DOHH2 (cell line): ENCODE results near the gene IL17REL.

Experiments
- H3F3A ChIP-seq: fragments of 200-600 bp; sonication (generic), shearing (Covaris generic); 2 replicates; pipeline ENCODE4 v1.6.0; 2016; ENCODE audit warnings: antibody characterized with exemption, mild to moderate bottlenecking; ENCODE audit not compliant: control insufficient read depth, insufficient read depth
- H3K27ac ChIP-seq: fragments of 200-600 bp; sonication (generic); 2 replicates; pipeline ENCODE4 v1.5.1; 2014; ENCODE audit warnings: low read depth, mild to moderate bottlenecking, low read length, moderate library complexity
- H3K27me3 ChIP-seq: fragments of 200-600 bp; sonication (generic); 2 replicates; pipeline ENCODE4 v1.6.1; 2014; ENCODE audit warnings: mild to moderate bottlenecking, low read length, mixed read lengths; ENCODE audit not compliant: control insufficient read depth
- H3K36me3 ChIP-seq: fragments of 200-600 bp; sonication (generic); 2 replicates; pipeline ENCODE4 v1.6.1; 2014; ENCODE audit warnings: mild to moderate bottlenecking, low read length, moderate library complexity, mixed read lengths; ENCODE audit not compliant: control insufficient read depth
- H3K4me1 ChIP-seq: fragments of 200-600 bp; sonication (generic); 2 replicates; pipeline ENCODE4 v1.6.1; 2014; ENCODE audit warnings: mild to moderate bottlenecking, low read length, mixed read lengths; ENCODE audit not compliant: control insufficient read depth
- H3K4me2 ChIP-seq: fragments of 200-600 bp; sonication (generic); 2 replicates; pipeline ENCODE4 v1.6.0; 2014; ENCODE audit warnings: mild to moderate bottlenecking, low read length, moderate library complexity
- H3K4me3 ChIP-seq: fragments of 200-600 bp; sonication (generic); 2 replicates; pipeline ENCODE4 v1.5.1; 2014; ENCODE audit warnings: mild to moderate bottlenecking, low read length, mixed read lengths
- H3K79me2 ChIP-seq: fragments of 200-600 bp; sonication (generic); 2 replicates; pipeline ENCODE4 v1.6.1; 2014; ENCODE audit warnings: mild to moderate bottlenecking, low read length, mixed read lengths; ENCODE audit not compliant: control insufficient read depth
- H3K9me2 ChIP-seq: fragments of 200-600 bp; sonication (generic); replicated peaks from 2 replicates; pipeline ENCODE4 v1.6.1; 2014; ENCODE audit warnings: mild to moderate bottlenecking, low read length, mixed read lengths; ENCODE audit not compliant: control insufficient read depth
- H3K9me3 ChIP-seq: fragments of 200-600 bp; sonication (generic); 2 replicates; pipeline ENCODE4 v1.6.1; 2014; ENCODE audit warnings: antibody characterized with exemption, low read length, mixed read lengths; ENCODE audit not compliant: control insufficient read depth, insufficient read depth
- H4K20me1 ChIP-seq: fragments of 200-600 bp; sonication (generic); 2 replicates; pipeline ENCODE4 v1.6.0; 2014; ENCODE audit warnings: low read depth, mild to moderate bottlenecking, antibody characterized with exemption, low read length, moderate library complexity; ENCODE audit not compliant: control insufficient read depth, insufficient read depth
- CTCF ChIP-seq: fragments of 200-600 bp; sonication (generic); IDR thresholded peaks from one replicate; pipeline ENCODE4 v1.5.1; 2014; ENCODE audit warnings: antibody characterized with exemption, mild to moderate bottlenecking, low read depth, low read length; ENCODE audit not compliant: poor library complexity, severe bottlenecking
- EZH2phosphoT487 ChIP-seq: fragments of 200-600 bp; sonication (generic); IDR thresholded peaks from 2 replicates; pipeline ENCODE4 v1.6.1; 2017; ENCODE audit warnings: borderline replicate concordance, mild to moderate bottlenecking, antibody characterized with exemption, low read length, moderate library complexity, mixed read lengths

IL17REL gene

GRCh38 chr22:49971232-49972162 lies 41.1 kb downstream of the IL17REL start:
- Histone ChIP-seq H3K27me3 (no peaks in the 10 kb centered on the region; the same call in 1 of the 2 replicates), H3K4me1 (peaks cover 58% of the 10 kb centered on the region)

GRCh38 chr22:49970528-49971231 lies 41.9 kb downstream of the IL17REL start:
- Histone ChIP-seq H3F3A (peaks cover 16% of the 10 kb centered on the region), H3K4me2 (peak overlapping the region; percentile 83), H3K79me2 (no peaks in the 10 kb centered on the region), H3K36me3 (no peaks in the 10 kb centered on the region), H3K4me1 (peaks cover 58% of the 10 kb centered on the region), H3K27ac (peak overlapping the region; percentile 42), H3K27me3 (no peaks in the 10 kb centered on the region; the same call in 1 of the 2 replicates), H3K4me3 (peak overlapping the region; percentile 63), H3K9me2 (no peaks in the 10 kb centered on the region), H3K9me3 (peaks cover 6% of the 10 kb centered on the region; the same call in 1 of the 2 replicates), H4K20me1 (no peaks in the 10 kb centered on the region; the same call in 1 of the 2 replicates)
- TF ChIP-seq EZH2phosphoT487 (no peak), CTCF (no peak)

More at GRCh38 chr22:49971232-49972162, 41.1 kb downstream of the IL17REL start:
- no peaks in the 10 kb centered on the region for H3K36me3 ChIP-seq
- peaks cover 6% of the 10 kb centered on the region; the same call in 1 of the 2 replicates for H3K9me3 ChIP-seq
- TF ChIP-seq EZH2phosphoT487 (no peak), CTCF (no peak)
- H3K27ac ChIP-seq, result peak overlapping the region; percentile 42
- no peaks in the 10 kb centered on the region for H4K20me1 ChIP-seq
- no peaks in the 10 kb centered on the region for H3K9me2 ChIP-seq
- H3K4me3 ChIP-seq, result peak overlapping the region; percentile 63
- no peaks in the 10 kb centered on the region for H3K79me2 ChIP-seq
- H3F3A ChIP-seq, result peaks cover 18% of the 10 kb centered on the region
- peak overlapping the region; percentile 83 for H3K4me2 ChIP-seq

DNA sequence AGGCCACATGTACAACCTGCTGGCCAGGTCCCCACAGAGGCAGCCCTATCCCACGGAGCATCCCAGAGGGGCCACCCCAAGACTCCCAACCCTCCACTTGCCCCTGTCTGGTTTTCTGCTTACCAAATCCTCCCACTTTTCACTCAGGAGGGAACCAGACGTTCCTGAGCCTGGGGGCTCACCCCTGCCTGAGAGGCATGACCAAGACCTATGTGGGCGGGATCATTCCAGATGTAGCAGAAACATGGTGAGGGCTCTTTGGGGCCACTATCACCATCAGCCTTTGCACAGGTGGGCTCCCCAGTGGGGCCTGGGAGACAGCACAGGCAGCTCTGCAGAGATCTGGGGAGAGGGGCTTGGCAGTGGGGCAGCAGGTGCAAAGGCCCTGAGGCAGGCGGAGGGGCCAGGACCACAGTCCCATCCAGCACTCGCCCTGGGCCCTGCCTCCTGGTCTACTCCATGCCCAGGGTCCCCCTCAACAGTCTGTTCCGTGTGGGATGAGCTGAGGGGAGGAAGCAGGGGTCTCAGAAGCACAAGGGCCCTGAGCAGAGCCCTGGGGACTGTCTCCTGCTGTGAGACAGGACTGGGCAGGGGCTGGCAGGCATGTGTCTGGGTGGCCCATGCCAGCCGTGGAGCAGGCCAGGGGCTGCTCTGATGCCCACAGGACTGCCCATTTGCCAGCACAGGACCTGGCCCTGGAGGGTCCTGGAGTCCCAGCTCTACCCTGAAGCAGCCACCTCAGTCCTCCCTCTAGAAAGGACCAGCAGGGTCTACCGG lies 42.6 kb downstream of the IL17REL start:
- Histone ChIP-seq H3K9me3 (peaks cover 6% of the 10 kb centered on the region; the same call in 1 of the 2 replicates), H3K36me3 (no peaks in the 10 kb centered on the region; the same call in 1 of the 2 replicates), H3F3A (peaks cover 18% of the 10 kb centered on the region), H3K9me2 (no peaks in the 10 kb centered on the region), H3K27ac (peak overlapping the region; percentile 42), H3K79me2 (no peaks in the 10 kb centered on the region), H3K4me2 (peak overlapping the region; percentile 83), H3K27me3 (no peaks in the 10 kb centered on the region; the same call in 1 of the 2 replicates), H4K20me1 (no peaks in the 10 kb centered on the region; the same call in 1 of the 2 replicates), H3K4me3 (peak overlapping the region; percentile 63; the same call in 1 of the 2 replicates), H3K4me1 (peaks cover 58% of the 10 kb centered on the region)
- TF ChIP-seq EZH2phosphoT487 (no peak), CTCF (no peak)
